GM21447 (cell line): Measurements from ENCODE around the gene ABHD16A.

ENCODE experiments used
- ATAC-seq: cut with Tn5 transposase; IDR thresholded peaks from one replicate; pipeline ENCODE4 v1.9.1; 2021; ENCODE audit not compliant: unreplicated experiment

The ABHD16A gene

GRCh38 chr6:31702819-31703716 lies at the start of gene ABHD16A:
Gene ABHD16A, minus strand, starts transcription at chr6:31703324. Its CDS starts 43 bp downstream, at chr6:31703281.
- ATAC-seq = peak; percentile 91

GRCh38 chr6:31752739-31753319 lies 49.7 kb upstream of the ABHD16A start:
- no peak for ATAC-seq

GRCh38 chr6:31750411-31751022 lies 47.4 kb upstream of the ABHD16A start:
- no peak for ATAC-seq

- ATAC-seq = no peak
These were observed 46.3 kb upstream of the ABHD16A start for GRCh38 chr6:31749301-31750036.

GRCh38 chr6:31744422-31744821 lies 41.3 kb upstream of the ABHD16A start:
- ATAC-seq = no peak

GRCh38 chr6:31742894-31743293 lies 39.8 kb upstream of the ABHD16A start:
- ATAC-seq = no peak

GRCh38 chr6:31741815-31742214 lies 38.7 kb upstream of the ABHD16A start:
- ATAC-seq = no peak

- no peak for ATAC-seq
These were observed 37.5 kb upstream of the ABHD16A start for GRCh38 chr6:31740397-31741223.

GRCh38 chr6:31739639-31740396 lies 36.7 kb upstream of the ABHD16A start, which contains the start of gene MSH5:
Gene MSH5, plus strand, starts transcription at chr6:31740005. Its CDS starts 462 bp downstream, at chr6:31740467.
- ATAC-seq = peak; percentile 58

GRCh38 chr6:31737991-31738979 lies 35.2 kb upstream of the ABHD16A start:
- peak; percentile 20 for ATAC-seq

GRCh38 chr6:31737315-31737990 lies 34.3 kb upstream of the ABHD16A start:
- ATAC-seq = no peak

GRCh38 chr6:31736768-31737314 lies 33.7 kb upstream of the ABHD16A start:
- ATAC-seq = no peak

- no peak for ATAC-seq
These were observed 33.1 kb upstream of the ABHD16A start, which contains the start of gene CLIC1 for GRCh38 chr6:31736021-31736767. Gene CLIC1, minus strand, starts transcription at chr6:31736530. Its CDS starts 230 bp downstream, at chr6:31736300.

GRCh38 chr6:31734821-31735406 lies 31.8 kb upstream of the ABHD16A start:
- peak; percentile 21 for ATAC-seq

- no peak for ATAC-seq
These were observed 31.2 kb upstream of the ABHD16A start for GRCh38 chr6:31734247-31734820.

- ATAC-seq = no peak
These were observed 30.6 kb upstream of the ABHD16A start for GRCh38 chr6:31733734-31734133.
